GM18858 (cell line): Measurements from ENCODE around the gene INO80.
"Not testable (repeated sequence)": the region's sequence is repeated elsewhere in the genome, so short reads cannot be mapped to it uniquely, and the experiment has no call there.

ENCODE experiments used
- ATAC-seq: cut with Tn5 transposase; IDR thresholded peaks from one replicate; pipeline ENCODE4 v1.9.1; 2021; ENCODE audit not compliant: unreplicated experiment

Gene INO80, protein sequence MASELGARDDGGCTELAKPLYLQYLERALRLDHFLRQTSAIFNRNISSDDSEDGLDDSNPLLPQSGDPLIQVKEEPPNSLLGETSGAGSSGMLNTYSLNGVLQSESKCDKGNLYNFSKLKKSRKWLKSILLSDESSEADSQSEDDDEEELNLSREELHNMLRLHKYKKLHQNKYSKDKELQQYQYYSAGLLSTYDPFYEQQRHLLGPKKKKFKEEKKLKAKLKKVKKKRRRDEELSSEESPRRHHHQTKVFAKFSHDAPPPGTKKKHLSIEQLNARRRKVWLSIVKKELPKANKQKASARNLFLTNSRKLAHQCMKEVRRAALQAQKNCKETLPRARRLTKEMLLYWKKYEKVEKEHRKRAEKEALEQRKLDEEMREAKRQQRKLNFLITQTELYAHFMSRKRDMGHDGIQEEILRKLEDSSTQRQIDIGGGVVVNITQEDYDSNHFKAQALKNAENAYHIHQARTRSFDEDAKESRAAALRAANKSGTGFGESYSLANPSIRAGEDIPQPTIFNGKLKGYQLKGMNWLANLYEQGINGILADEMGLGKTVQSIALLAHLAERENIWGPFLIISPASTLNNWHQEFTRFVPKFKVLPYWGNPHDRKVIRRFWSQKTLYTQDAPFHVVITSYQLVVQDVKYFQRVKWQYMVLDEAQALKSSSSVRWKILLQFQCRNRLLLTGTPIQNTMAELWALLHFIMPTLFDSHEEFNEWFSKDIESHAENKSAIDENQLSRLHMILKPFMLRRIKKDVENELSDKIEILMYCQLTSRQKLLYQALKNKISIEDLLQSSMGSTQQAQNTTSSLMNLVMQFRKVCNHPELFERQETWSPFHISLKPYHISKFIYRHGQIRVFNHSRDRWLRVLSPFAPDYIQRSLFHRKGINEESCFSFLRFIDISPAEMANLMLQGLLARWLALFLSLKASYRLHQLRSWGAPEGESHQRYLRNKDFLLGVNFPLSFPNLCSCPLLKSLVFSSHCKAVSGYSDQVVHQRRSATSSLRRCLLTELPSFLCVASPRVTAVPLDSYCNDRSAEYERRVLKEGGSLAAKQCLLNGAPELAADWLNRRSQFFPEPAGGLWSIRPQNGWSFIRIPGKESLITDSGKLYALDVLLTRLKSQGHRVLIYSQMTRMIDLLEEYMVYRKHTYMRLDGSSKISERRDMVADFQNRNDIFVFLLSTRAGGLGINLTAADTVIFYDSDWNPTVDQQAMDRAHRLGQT (N-terminal part only)

DNA sequence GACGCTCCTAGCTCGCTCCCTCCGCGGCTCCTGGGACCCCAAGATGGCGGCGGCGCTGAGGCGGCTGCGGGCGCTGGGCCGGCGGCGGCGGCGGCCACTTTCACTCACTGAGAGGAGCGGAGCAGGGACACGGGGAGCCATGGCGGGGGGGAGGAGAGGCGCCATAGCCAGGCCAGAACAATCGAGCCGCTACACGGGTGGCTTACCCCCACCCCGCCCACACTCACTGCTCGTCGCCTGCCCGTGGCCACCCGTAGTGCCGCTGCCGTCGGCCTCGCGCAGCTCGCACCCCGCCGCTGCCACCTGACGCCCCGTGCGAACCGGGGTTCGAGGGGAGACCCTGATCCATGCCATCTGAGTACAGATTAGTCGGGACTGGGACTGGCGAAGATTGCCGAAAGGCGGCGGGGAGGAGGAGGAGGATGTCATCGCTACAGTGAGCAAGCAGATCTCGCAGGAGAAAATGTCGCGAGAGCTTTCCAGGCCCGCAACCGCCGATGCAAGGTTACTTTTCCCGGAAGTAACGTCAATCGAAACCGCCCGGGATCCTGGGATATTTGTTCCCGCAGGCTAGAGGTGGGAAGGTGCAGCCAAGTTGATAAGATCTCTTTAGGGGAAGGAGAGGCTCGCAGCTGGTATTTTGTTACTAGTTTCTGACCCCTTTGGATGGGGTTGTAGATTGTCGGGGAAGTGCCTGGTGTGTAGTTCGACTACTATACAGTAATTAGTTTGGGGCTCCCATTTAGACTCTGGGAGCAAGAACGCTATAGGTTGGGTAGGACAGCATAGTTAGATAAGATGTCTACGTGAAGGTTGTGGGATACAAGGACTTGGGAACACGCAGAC, at the start of gene INO80:
INO80 (minus strand) TSS at position 165 of the 846 bp plus-strand sequence. CDS start 19,970 bp downstream, outside the sequence.
- peak; percentile 55 for ATAC-seq

DNA sequence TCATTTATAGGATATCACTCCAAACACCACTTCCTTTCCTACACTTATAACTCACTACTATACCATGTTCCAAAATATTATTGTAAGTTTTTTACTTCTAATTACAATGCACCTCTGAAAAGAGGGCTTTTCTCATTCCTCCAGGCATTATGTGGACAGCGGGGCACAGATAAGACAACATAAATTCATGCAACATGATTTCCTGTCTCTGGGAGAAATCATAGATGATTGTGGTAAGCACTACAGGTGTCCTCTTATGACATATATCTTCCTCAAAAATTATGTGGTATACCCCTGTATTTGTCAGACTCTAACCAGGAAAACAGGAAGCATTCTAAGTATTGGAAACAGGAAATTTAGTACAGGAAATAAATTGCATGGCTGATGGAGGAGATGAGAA, 45.7 kb upstream of the INO80 start:
- no peak for ATAC-seq

DNA sequence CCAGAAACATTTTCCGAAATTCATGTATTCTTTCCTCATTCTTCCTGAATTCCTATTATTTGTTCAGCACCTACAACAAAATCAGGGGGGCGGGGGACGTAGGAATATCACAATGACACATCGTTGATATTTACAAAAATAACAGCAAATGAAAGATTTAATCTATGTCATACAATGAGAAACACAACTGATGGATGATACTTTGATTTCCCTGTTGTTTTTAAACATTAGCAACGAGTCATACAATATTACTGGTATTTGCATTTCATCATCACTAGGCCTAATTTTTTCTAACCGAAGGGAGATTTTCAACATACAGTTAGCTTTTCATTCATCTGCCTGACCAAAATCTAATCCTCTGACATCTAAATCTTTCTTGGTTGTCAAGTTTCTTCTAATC, 45.3 kb upstream of the INO80 start:
- ATAC-seq = no peak

DNA sequence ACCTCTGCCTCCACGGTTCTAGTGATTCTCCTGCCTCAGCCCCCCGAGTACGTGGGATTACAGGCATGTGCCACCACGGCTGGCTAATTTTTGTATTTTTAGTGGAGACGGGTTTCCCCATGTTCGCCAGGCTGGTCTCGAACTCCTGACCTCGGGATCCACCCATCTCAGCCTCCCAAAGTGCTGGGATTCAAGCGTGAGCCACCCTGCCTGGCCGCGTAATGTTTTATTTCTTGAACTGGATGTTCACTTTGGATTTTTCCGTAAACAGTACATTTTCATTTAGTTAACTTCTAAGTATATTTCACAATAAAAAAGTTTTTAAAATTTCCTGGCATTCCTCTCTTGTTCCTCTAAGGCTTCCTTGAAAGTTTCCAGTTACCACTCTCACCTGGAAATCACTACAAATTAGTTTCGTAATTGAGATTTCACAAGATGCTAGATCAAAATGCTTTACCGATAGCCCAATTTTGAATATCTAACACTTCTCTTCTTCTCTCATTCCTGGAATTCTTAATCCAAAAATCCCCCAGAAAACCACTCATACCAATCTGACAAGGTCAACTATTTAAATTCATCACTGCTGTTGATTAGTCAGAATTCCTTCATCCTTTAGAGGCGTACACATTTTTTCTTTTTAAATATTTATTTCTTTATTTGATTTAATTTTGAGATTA, 44.7 kb upstream of the INO80 start:
- ATAC-seq = no peak

DNA sequence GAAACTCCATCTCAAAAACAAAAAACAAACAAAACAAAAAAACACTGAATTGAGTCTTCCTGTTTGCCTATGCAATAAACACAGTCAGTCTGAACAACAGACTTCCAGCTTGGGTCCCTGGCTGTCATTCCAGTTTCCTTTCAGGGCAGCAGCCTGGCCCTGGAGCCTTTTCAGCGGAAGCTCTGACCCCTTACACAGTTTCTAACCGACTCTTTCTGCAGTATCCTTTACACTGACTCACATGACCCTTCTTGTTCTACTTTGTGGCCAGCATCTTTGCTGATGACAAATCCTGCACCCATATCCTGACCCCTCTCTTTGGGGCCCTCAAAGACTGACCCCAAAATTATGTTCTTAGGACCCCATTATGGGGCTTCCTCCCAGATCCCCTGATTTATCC, 38.3 kb upstream of the INO80 start:
- no peak for ATAC-seq

DNA sequence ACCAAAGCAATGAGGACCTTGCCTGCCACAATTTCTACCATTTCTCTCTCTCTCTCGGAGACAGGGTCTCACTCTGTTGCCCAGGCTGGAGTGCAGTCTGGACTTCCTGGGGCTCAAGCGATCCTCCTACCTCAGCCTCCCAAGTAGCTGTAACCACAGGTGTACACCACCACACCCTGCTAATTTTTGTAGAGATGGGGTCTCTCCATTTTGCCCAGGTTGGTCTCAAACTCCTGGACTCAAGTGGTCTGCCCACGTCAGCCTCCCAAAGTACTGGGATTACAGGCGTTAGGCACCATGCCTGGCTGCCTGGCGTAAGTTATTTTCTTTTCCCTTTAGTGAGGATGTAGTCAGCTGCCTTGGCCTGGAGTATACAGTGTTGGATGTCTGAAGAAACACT, 37.7 kb upstream of the INO80 start:
- no peak for ATAC-seq

DNA sequence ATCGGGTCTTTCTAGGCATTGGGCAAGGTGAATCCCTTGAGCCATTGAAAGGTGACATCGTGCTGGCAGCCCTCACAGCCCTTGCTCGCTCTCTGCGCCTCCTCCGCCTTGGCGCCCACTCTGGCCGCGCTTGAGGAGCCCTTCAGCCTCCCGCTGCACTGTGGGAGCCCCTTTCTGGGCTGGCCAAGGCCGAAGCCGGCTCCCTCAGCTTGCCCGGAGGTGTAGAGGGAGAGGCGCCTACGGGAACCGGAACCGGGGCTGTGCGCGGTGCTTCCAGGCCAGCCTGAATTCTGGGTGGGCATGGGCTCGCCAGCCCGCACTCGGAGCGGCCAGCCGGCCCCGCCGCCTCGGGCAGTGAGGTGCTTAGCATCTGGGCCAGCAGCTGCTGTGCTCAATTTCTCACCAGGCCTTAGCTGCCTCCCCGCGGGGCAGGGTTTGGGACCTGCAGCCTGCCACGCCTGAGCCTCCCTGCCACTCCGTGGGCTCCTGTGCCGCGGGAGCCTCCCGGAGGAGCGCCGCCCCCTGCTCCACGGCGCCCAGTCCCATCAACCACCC, 35.4 kb upstream of the INO80 start:
- ATAC-seq = no peak

DNA sequence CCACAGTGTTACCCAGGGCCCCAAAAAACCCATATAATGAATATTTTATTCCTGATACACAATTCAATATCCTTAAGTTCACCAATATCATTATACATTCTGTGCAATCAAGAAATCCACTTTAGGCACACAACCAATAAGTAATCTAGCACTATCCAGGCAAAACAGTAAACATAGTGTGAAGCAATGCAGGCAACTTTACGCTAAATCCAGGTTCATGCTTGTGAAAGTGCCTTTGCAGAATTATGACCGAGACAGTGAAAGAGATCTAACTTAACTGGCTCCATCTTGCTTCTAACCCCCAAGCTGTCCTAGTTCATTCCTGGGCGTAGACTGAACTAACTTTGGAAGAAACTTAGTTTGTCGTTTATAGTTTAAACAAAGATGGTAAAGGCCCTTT, 34.2 kb upstream of the INO80 start:
- ATAC-seq = no peak

DNA sequence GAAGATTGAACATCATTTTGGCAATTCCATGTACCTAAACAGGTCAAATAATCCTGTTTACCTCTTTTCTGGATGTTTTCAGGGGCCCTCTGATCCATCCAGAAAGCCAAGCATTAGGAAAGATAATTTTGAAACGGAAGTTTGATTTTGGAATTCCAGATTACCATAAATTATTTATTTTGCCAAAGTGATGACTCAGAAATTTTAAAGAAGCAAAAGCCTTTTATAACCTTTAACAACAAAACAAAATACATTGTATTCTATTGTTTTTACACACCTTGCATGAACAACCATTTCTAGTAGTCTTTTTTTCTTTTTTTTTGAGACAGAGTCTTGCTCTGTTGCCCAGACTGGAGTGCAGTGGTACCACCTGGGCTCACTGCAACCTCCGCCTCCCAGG, 32.0 kb upstream of the INO80 start:
- no peak for ATAC-seq

DNA sequence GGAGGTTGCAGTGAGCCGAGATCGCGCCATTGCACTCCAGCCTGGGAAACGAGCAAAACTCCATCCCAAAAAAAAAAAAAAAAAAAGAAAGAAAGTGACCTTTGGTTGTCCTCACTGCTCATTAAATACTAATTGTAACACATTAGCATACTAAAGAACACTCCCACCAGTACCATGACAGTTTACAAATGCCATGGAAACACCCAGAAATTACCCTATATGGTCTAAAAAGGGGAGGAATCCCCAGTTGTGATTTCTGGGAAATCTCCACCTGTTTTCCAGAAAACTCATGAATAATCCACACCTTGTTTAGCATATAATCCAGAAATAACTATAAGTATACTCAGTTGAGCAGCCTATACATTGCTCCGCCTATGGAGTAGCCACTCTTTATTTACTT, 23.5 kb upstream of the INO80 start:
- ATAC-seq = no peak

DNA sequence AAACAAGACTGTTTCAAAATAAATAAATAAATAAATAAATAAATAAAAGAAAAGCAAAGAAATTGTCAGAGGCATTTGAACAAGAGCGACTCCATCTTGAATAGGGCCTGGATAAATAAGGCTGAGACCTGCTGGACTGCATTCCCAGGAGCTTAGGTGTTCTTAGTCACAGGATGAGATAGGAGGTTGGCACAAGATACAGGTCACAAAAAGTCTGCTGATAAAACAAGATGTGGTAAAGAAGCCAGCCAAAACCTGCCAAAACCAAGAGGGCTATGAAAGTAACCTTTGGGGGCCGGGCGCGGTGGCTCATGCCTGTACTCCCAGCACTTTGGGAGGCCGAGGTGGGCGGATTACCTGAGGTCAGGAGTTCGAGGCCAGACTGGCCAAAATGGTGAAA, 23.0 kb upstream of the INO80 start:
- not testable (repeated sequence) for ATAC-seq

DNA sequence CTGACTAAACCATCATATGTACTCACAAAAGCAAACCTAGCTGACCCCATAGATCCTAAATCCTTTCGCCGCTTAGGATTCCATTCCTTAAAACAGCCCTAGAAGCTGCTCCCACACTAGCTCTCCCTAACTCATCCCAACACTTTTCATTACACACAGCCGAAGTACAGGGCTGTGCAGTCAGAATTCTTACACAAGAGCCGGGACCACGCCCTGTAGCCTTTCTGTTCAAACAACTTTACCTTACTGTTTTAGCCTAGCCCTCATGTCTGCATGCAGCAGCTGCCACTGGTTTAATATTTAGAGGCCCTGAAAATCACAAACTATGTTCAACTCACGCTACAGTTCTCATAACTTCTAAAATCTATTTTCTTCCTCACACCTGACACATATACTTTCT, 19.5 kb upstream of the INO80 start:
- ATAC-seq = not testable (repeated sequence)

DNA sequence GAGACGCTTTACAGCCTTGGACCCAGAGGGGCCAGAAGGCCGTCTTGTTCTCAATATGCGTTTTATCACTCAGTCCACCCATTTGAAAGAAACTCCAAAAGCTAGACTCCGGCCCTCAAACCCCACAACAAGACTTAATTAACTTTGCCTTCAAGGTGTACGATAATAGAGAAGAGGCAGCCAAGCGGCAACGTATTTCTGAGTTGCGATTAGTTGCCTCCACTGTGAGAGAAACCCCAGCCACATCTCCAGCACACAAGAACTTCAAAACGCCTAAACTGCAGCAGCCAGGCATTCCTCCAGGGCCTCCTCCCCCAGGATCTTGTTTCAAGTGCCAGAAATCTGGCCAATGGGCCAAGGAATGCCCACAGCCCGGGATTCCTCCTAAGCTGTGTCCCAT, 17.4 kb upstream of the INO80 start:
- ATAC-seq = no peak

DNA sequence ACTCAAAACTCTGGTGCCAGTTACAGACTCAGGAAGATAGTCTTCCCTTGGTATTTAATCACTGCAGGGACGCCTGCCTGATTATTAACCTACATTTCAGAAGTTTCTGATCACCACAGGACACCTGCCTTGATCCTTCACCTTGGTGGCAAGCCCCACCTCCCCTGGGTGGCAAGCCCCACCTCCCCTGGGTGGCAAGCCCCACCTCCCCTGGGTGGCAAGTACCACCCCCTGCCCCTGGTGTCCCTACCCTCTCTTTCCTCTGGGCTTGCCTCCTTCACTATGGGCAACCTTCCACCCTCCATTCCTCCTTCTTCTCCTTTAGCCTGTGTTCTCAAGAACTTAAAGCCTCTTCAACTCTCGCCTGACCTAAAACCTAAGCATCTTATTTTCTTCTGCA, 16.0 kb upstream of the INO80 start:
- ATAC-seq = not testable (repeated sequence)

DNA sequence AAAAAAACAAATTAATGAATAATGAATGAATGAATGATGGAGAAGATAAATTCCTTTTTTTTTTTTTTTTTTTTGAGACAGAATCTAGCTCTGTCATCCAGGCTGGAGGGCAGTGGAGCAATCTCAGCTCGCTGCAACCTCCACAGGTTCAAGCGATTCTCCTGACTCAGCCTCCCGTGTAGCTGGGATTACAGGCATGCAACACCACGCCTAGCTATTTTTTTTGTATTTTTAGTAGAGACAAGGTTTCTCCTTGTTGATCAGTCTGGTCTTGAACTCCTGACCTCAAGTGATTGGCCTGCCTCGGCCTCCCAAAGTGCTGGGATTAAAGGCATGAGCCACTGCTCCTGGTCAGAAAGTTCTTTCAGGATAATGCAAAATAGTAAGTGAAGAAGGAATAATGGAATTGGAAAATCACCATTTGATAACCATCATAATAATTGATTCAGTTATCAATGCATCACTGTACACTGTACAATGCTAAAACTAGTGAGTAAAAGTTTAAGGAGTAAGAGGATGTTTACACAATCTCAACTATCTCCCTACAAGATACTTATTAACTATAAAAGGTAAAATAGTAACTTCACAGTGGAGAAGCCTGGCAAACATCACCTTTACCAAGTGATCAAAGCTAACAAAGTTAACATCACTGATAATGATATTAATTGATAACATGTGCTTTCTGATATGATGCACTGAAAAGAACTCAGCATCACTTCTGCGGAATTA, 12.3 kb upstream of the INO80 start:
- no peak for ATAC-seq

DNA sequence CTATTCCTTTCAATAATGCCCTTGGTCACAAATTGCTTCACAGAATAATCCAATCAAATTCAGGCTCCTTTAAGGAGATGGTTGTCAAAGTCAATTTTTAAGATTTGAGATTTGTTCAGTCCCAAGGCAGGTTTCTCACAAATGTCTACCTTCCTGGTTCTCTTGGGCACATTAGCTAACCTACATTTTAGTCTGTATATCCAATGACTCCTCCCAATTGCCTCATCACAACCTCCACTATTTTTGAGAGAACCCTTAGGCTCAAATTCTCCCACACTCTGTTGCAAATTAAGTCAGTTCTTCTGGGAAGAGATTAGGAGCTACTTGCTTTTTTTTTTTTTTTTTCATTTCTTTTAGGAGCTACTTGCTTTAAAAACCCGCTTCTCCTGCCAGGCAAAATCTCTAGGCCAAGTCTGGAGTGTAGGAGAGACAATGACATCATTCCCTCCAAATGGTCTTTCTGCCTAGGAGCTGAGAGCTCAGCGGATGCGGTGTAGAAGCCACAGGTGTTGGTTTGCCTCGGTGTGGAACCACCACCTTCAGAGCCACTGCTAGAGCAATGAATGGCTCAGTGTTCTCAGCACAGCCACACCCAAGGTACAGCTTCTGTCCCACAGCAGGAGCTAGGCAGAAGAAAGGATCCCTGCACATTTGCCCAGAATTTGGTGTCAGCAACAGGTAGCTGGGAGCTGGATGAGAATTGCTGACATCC, 10.0 kb upstream of the INO80 start:
- ATAC-seq = no peak

DNA sequence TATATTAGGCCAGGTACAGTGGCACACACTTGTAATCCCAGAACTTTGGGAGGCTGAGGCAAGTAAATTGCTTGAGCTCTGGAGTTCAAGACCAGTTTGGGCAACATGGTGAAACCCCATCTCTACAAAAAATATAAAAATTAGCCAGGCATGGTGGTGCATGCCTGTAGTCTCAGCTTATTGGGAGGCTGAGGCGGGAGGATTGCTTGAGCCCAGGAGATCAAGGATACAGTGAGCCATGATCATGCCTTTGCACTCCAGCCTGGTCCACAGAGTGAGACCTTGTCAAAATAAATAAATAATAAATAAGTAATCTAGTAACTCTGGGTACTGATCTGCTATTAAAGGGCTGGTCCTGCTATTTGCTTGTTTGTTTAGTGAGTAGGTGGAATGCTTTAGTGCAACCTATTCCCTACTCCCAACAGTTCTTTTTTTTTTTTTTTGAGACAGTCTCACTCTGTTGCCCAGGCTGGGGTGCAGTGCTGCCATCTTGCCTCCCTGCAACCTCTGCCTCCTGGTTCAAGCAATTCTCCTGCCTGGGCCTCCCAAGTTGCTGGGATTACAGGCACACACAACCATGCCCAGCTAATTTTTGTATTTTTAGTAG, 9.1 kb upstream of the INO80 start:
- no peak for ATAC-seq

DNA sequence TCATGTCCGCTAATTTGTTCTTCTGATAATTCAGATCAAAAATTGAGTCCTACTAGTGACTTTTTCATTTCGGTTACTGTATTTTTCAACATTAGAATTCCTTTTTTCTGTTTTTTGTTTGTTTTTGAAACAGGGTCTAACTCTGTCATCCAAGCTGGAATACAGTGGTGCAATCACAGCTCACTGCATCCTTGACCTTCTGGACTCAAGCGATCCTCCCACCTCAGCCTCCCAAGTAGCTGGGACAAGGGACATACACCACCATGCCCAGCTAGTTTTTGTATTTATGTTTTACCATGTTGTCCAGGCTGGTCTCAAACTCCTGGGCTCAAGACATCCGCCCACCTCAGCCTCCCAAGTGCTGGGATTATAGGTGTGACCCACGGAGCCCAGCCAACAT, 8.0 kb upstream of the INO80 start:
- no peak for ATAC-seq
